GM12864 (cell line): ENCODE results near the gene RFNG.

ENCODE experiments used
- DNase-seq: peaks from one replicate; pipeline ENCODE4 v3.0.0-alpha.2; 2011; ENCODE audit warnings: low read depth
- H3K4me3 ChIP-seq: 2 replicates; pipeline ENCODE4 v1.5.1; 2011; ENCODE audit warnings: mild to moderate bottlenecking, low read depth, low read length, control low read depth
- CTCF ChIP-seq: IDR thresholded peaks from 2 replicates; pipeline ENCODE4 v1.5.1; 2011; ENCODE audit warnings: low read depth, mild to moderate bottlenecking, moderate library complexity, low read length, control low read depth, inconsistent platforms; ENCODE audit errors: missing control alignments

RFNG gene

GRCh38 chr17:82028246-82028645, 23.4 kb downstream of the RFNG start:
- TF ChIP-seq CTCF = no peak
- no peak overlapping the region for H3K4me3 ChIP-seq
- no peak for DNase-seq

GRCh38 chr17:82025401-82026107, 26.1 kb downstream of the RFNG start:
- TF ChIP-seq CTCF = no peak
- no peak for DNase-seq
- H3K4me3 ChIP-seq = no peak overlapping the region

GRCh38 chr17:82024859-82025258, 26.8 kb downstream of the RFNG start:
- no peak overlapping the region for H3K4me3 ChIP-seq
- no peak for DNase-seq
- no peak for TF ChIP-seq CTCF

- TF ChIP-seq CTCF = no peak
- no peak for DNase-seq
These were observed 28.0 kb downstream of the RFNG start for GRCh38 chr17:82023447-82024241.

GRCh38 chr17:82022981-82023446, 28.6 kb downstream of the RFNG start, which contains the start of gene LRRC45:
LRRC45 (plus strand) TSS chr17:82023305; CDS start chr17:82023644, 339 bp downstream.
- H3K4me3 ChIP-seq = peak within 1 kb of the TSS; percentile 89
- DNase-seq = peak; percentile 97
- no peak for TF ChIP-seq CTCF

More at GRCh38 chr17:82023447-82024241, 28.0 kb downstream of the RFNG start:
- H3K4me3 ChIP-seq = peak overlapping the region; percentile 89

GRCh38 chr17:82022310-82022980, 29.2 kb downstream of the RFNG start, which contains the start of gene CENPX:
CENPX (minus strand) TSS chr17:82022878; CDS start chr17:82022861, 17 bp downstream.
- TF ChIP-seq CTCF = no peak
- DNase-seq = no peak
- peak within 1 kb of the TSS; percentile 89 for H3K4me3 ChIP-seq
